NCI-H2107 treated with DMSO at 0.1 percent for 48 hours (cell line): ENCODE data around the gene EGFL7.

Experiments used
- DNase-seq: peaks from one replicate; lab custom pipeline; 2025; ENCODE audit not compliant: unreplicated experiment; lab: John Stamatoyannopoulos, UW

Gene EGFL7

GRCh38 chr9:136671646-136672430 lies 9.1 kb downstream of the EGFL7 start:
- no peak for DNase-seq

- no peak for DNase-seq
These were observed 9.8 kb downstream of the EGFL7 start for GRCh38 chr9:136672431-136673087.

- DNase-seq, result no peak
These were observed 10.6 kb downstream of the EGFL7 start for GRCh38 chr9:136673088-136673974.

- DNase-seq, result no peak
These were observed 11.5 kb downstream of the EGFL7 start for GRCh38 chr9:136673975-136674785.

GRCh38 chr9:136674786-136675349 lies 12.2 kb downstream of the EGFL7 start:
- DNase-seq, result no peak

GRCh38 chr9:136675477-136676296 lies 13.0 kb downstream of the EGFL7 start:
- no peak for DNase-seq

- DNase-seq, result no peak
These were observed 13.6 kb downstream of the EGFL7 start for GRCh38 chr9:136676297-136676794.

- no peak for DNase-seq
These were observed 14.4 kb downstream of the EGFL7 start for GRCh38 chr9:136676920-136677686.

- DNase-seq, result no peak
These were observed 15.3 kb downstream of the EGFL7 start for GRCh38 chr9:136678034-136678433.

GRCh38 chr9:136678624-136679023 lies 15.9 kb downstream of the EGFL7 start:
- DNase-seq, result no peak

GRCh38 chr9:136679431-136679941 lies 16.8 kb downstream of the EGFL7 start:
- no peak for DNase-seq

GRCh38 chr9:136681029-136681428 lies 18.3 kb downstream of the EGFL7 start:
- DNase-seq, result no peak

GRCh38 chr9:136681945-136682699 lies 19.4 kb downstream of the EGFL7 start:
- DNase-seq, result no peak

GRCh38 chr9:136682710-136683109 lies 20.0 kb downstream of the EGFL7 start:
- DNase-seq, result no peak

- DNase-seq, result no peak
These were observed 20.5 kb downstream of the EGFL7 start for GRCh38 chr9:136683173-136683745.

GRCh38 chr9:136683755-136684154 lies 21.0 kb downstream of the EGFL7 start:
- DNase-seq, result no peak

GRCh38 chr9:136684339-136684738 lies 21.6 kb downstream of the EGFL7 start:
- no peak for DNase-seq
